Esophagus muscularis mucosa (tissue), 3 donors: Measurements from ENCODE around the gene MIPOL1.

ENCODE experiments used
- CTCF ChIP-seq, 3 experiments: fragments of 200-600 bp in 2 of 3; fragments of 450-650 bp in 1 of 3; sonication (generic) in 2 of 3; IDR thresholded peaks; one replicate each; pipeline ENCODE4 v1.5.1; 2017 to 2019; ENCODE audit warnings: antibody characterized with exemption in 3 of 3, mild to moderate bottlenecking in 2 of 3, moderate library complexity in 1 of 3
- POLR2A ChIP-seq: fragments of 450-650 bp; IDR thresholded peaks from one replicate; pipeline ENCODE4 v1.6.1; 2017; ENCODE audit warnings: antibody characterized with exemption, moderate library complexity, mild to moderate bottlenecking, low read depth

GRCh38 chr14:37284760-37285159 is 87.0 kb downstream of the MIPOL1 start:
- TF ChIP-seq CTCF (IDR thresholded peaks at IDR 0.05) (no peak), POLR2A (no peak)
